Fibroblast of lung (primary cell): ENCODE results near the gene FCRL5.

Experiments
- CTCF ChIP-seq, 2 donors: IDR thresholded peaks in 1 of 2; conservative IDR thresholded peaks in 1 of 2; 1 replicate in 1 of 2; 2 replicates in 1 of 2; pipeline ENCODE4 v1.5.1; 2011 to 2012; ENCODE audit warnings: low read length in 2 of 2, control low read depth in 1 of 2, inconsistent platforms in 1 of 2, low read depth in 1 of 2, mild to moderate bottlenecking in 1 of 2
- EZH2 ChIP-seq: IDR thresholded peaks from 2 replicates; pipeline ENCODE4 v1.5.1; 2012; ENCODE audit warnings: low read length, control low read depth, mild to moderate bottlenecking; ENCODE audit errors: missing control alignments

GRCh38 chr1:157542676-157543075 lies 9.6 kb downstream of the FCRL5 start:
- TF ChIP-seq CTCF (conservative IDR thresholded peaks at IDR 0.05 in 1 of 2, IDR thresholded peaks at IDR 0.05 in 1 of 2; ENCODE audit: low read depth in 1 of 2, low read length in 2 of 2) (no peak), EZH2 (no peak)
